ENCODE measurements around the gene GNG13.

Gene GNG13

GRCh38 chr16:803754-804080, 3.2 kb upstream of the GNG13 start:
- TF ChIP-seq ZNF473 (tag by site-specific recombination; IDR thresholded peaks at IDR 0.05) (no peak), KLF8 (tag by site-specific recombination; IDR thresholded peaks at IDR 0.05) (no peak), ZNF292 (tag by site-specific recombination; IDR thresholded peaks at IDR 0.05; ENCODE audit: borderline replicate concordance, low read depth) (no peak), ZNF24 (tag by site-specific recombination; IDR thresholded peaks at IDR 0.05) (no peak), BCL11A (tag by site-specific recombination; IDR thresholded peaks at IDR 0.05; ENCODE audit: low read depth) (no peak), ZNF610 (tag by site-specific recombination; IDR thresholded peaks at IDR 0.05; ENCODE audit: borderline replicate concordance) (no peak), EGR2 (tag by site-specific recombination; IDR thresholded peaks at IDR 0.05; ENCODE audit: low read depth) (no peak), ZNF792 (tag by site-specific recombination; IDR thresholded peaks at IDR 0.05) (no peak), ZNF624 (tag by site-specific recombination; IDR thresholded peaks at IDR 0.05) (no peak), ZSCAN5A (tag by site-specific recombination; IDR thresholded peaks at IDR 0.05) (no peak), ZNF548 (tag by site-specific recombination; IDR thresholded peaks at IDR 0.05) (no peak), KLF10 (tag by site-specific recombination; IDR thresholded peaks at IDR 0.05) (no peak)
- Histone ChIP-seq H3K4me3 (ENCODE audit: low read depth, low read length) (no peak overlapping the region), H3K27ac (ENCODE audit: extremely low read depth, low read depth, low read length) (no peak overlapping the region), H3K4me1 (ENCODE audit: control insufficient read depth, insufficient read depth, low read length) (peaks cover 2% of the 10 kb centered on the region; the same call in 1 of the 2 replicates), H3K9me3 (ENCODE audit: control insufficient read depth, insufficient read depth, low read depth, low read length) (no peaks in the 10 kb centered on the region), H3K36me3 (ENCODE audit: control insufficient read depth in 2 of 2, insufficient read depth in 1 of 2, low read length in 2 of 2) (no peaks in the 10 kb centered on the region)
- POLR2A ChIA-PET: interaction anchor here (1.1 to 2.2 kb wide), 5 partner anchors 9 to 89 kb away, joined by 3 to 13 read pairs (median 4); partner anchors contain the start of genes CCDC78, CHTF18, HAGHL and METRN
- CTCF ChIA-PET: interaction anchor here (1.0 to 1.2 kb wide), 2 partner anchors 92 to 252 kb away, joined by 4 to 7 read pairs; no protein-coding TSS in a partner anchor

GRCh38 chr16:802914-803753, 2.6 kb upstream of the GNG13 start:
- Histone ChIP-seq H3K36me3 (ENCODE audit: control insufficient read depth in 2 of 2, insufficient read depth in 1 of 2, low read length in 2 of 2) (no peaks in the 10 kb centered on the region), H3K27ac (ENCODE audit: extremely low read depth, low read depth, low read length) (no peak overlapping the region), H3K4me1 (ENCODE audit: control insufficient read depth, insufficient read depth, low read length) (peaks cover 2% of the 10 kb centered on the region; the same call in 1 of the 2 replicates), H3K9me3 (ENCODE audit: control insufficient read depth, insufficient read depth, low read depth, low read length) (no peaks in the 10 kb centered on the region), H3K4me3 (ENCODE audit: low read depth, low read length) (no peak overlapping the region)
- no peak for TF ChIP-seq ZNF626 (tag by site-specific recombination; IDR thresholded peaks at IDR 0.05)
- 0 out of 2 replicates have a peak, but pooled peaks have one; percentile 15 for TF ChIP-seq GLIS2 (tag by site-specific recombination; IDR thresholded peaks at IDR 0.05)
- no peak for TF ChIP-seq ZNF791 (tag by site-specific recombination; IDR thresholded peaks at IDR 0.05)
- no peak for TF ChIP-seq MZF1 (tag by site-specific recombination; IDR thresholded peaks at IDR 0.05; ENCODE audit: borderline replicate concordance)
- ChIA-PET CTCF (interaction anchor here (1.2 kb wide), 1 partner anchor 91 kb away, joined by 7 read pairs; no protein-coding TSS in a partner anchor), POLR2A (interaction anchor here (1.4 to 2.2 kb wide), 4 partner anchors 9 to 77 kb away, joined by 4 to 13 read pairs (median 4); partner anchors contain the start of genes CCDC78, CHTF18, HAGHL and RPUSD1)

- Histone ChIP-seq H3K9me3 (ENCODE audit: control insufficient read depth, insufficient read depth, low read depth, low read length) (no peaks in the 10 kb centered on the region), H3K4me3 (ENCODE audit: low read depth, low read length) (no peak overlapping the region), H3K36me3 (ENCODE audit: control insufficient read depth in 2 of 2, insufficient read depth in 1 of 2, low read length in 2 of 2) (peaks cover 0 to 5% of the 10 kb centered on the region in 2 experiments; a peak in 1 of 3 replicates), H3K27ac (ENCODE audit: extremely low read depth, low read depth, low read length) (no peak overlapping the region), H3K4me1 (ENCODE audit: control insufficient read depth, insufficient read depth, low read length) (peaks cover 2% of the 10 kb centered on the region; the same call in 1 of the 2 replicates)
- POLR2A ChIA-PET: interaction anchor here (2.2 kb wide), 1 partner anchor 14 kb away, joined by 13 read pairs; the partner anchor contains the start of genes CHTF18 and RPUSD1
- CTCF ChIA-PET: no interaction called here
- TF ChIP-seq BCL11B (tag by site-specific recombination; IDR thresholded peaks at IDR 0.05; ENCODE audit: low read depth) (peak; percentile 97), ZNF626 (tag by site-specific recombination; IDR thresholded peaks at IDR 0.05) (no peak), ZNF184 (tag by site-specific recombination; IDR thresholded peaks at IDR 0.05) (no peak), ZSCAN4 (tag by site-specific recombination; IDR thresholded peaks at IDR 0.05) (no peak), BCL11A (tag by site-specific recombination; IDR thresholded peaks at IDR 0.05; ENCODE audit: low read depth) (peak; percentile 70; the same call in 1 of the 2 replicates), ZNF629 (tag by site-specific recombination; IDR thresholded peaks at IDR 0.05) (no peak), ZNF366 (tag by site-specific recombination; conservative IDR thresholded peaks at IDR 0.05) (no peak)
Observed at GRCh38 chr16:802461-802860, 1.9 kb upstream of the GNG13 start.

Data from HEK293 (cell line).